GM21717 (cell line): ENCODE measurements around the gene NKAIN4.

ENCODE experiments used
- ATAC-seq: cut with Tn5 transposase; IDR thresholded peaks from one replicate; pipeline ENCODE4 v1.9.1; 2021; ENCODE audit warnings: mild to moderate bottlenecking, moderate library complexity; ENCODE audit not compliant: unreplicated experiment

The NKAIN4 gene

DNA sequence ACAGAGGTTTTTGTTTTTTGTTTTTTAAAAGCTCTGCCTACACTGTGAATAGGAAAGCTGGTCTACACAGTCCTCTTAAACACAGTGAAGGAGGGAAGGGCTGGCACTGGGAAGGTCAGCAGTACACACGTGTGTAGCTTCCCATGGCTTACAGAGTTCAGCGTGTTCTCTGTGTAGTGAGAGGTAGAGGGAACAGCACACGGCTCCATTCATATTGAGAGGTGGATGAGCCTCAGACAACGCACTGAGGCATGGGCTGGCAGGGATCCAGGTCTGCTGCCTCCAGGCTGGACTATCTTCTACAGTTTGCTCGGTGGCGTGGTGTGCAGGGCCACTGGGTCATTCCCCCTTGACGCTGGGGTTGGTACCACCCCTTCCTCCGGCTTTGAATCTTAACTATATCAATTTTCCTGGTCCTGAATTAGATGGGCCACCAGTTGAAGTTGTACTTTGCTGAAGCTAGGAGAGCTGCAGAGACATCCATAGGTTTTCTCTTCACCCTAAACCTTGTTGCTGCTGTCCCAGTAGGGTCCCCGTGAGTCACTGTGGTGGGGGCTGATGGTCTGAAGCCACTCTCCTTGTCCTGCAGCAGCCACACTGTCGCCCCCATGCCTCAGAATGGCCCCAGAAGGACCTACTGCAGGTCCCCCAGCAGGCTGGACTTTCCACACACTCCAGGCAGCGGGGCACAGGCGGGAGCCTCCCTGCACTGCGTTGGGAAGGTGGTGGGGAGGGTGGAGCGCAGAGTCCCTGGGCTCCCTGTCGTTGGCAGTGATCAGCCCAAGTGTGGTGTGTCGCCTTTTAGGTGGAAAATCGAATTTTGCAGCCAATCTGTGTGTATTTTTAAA is 20.3 kb upstream of the NKAIN4 start:
- no peak for ATAC-seq

DNA sequence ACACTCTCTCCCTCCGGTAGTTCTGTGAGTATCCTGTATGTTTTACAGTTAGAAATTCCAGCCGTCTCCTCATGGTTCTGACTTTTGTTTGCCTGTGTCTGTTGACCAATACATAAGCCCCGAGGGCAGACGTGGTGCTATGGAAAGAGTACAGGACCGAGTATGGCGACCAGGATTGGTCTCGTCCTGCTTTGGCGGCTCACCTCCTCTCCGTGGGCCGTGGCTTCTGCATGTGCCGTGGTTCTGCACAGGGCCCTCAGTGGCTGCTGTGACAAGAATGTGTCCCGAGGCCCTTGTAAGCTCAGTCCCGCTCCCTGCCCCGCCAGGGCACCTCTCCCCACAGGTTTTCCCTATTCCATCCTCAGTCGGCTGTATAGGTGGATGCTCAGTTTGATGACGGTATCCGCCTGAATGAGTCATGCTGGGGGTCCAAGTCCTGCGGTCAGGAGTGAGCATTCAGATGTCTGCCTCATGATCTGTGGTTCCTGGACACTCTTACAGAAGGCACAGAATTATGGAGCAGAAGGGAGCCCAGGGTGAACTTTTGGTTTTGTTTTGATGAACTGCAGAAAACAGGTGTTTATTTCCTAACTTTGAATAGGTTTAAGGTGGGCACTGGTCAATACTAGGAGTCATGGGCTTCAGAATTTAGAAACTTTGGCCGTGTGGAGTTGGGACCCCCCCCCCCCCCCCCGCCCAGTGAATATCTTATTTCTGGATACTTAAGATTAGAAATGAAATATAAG is 19.5 kb upstream of the NKAIN4 start:
- ATAC-seq, result no peak

DNA sequence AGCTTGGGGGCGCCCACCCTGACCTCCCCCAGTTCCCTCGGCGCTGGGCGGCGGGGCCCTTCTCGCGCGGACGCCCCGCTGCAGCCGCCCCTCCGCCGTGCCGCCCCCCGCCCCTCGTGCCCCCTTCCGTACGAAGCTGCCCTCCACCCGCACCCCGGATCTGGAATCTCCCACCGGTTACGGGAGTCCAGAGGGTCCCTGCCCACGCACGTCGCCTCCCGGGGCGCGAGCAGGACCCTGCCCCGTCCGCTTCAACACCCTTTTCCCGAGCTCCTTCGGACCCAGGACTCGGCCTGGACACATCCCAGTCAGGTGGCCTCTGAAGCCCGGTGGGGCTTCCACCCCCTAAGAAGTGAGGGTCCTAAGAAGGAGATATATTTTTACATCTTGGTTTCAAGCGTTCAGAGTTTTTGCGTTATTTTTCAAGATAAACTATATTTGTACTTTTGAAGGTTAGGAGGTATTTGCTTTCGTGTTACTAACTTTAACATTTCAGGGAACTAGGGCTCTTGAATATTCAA is 18.9 kb upstream of the NKAIN4 start:
- ATAC-seq, result no peak

DNA sequence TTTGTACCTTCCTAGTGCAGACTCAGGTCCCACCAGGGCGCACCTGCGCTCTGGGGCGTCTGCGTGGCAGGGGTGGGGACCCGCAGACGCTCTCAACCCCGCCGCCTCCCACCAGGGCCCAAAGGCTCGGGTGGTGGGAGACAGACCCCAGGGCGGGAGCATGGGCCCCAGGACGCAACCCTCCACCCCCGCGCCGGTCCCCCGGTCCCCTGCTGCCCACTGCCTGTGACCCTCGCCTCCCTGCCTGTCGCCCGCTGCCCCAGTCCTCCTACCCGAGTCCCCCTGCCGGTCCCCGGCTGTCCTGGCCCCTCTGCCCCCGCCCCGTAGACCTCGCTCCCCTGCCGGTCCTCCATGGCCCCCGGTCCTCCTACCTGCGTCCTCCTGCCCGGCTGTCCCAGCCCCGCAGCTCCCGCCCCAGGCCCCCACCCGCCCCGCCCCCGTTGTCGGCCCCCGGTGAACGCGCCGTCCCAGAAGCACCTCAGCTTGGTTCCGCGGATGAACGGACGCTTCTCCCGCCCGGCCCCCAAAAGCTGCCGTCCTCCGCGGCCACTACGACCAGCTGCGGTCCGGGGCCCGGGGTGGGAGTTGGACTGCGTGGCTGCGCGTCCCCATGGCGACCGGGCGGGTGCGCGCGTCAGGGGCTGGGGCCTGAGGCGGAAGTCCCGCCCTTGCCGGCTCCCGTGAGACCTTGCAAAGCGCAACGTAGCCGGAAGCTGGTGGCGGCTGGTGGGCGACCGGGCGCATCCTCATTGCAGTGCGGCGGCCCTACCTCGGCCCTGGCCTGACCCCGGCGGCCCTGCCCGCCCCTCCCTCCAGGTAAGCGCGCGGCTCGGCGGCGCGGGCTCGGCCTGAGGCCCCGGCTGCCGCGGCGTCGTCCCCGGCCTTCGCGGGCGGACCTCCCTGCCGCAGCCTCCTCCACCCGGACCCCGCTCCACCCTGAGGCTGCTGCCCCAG is 18.1 kb upstream of the NKAIN4 start, which contains the start of gene ARFGAP1:
Gene ARFGAP1, plus strand, starts transcription at position 709 of the 954 bp plus-strand sequence. CDS start 2,768 bp downstream, outside the sequence.
- peak; percentile 68 for ATAC-seq

DNA sequence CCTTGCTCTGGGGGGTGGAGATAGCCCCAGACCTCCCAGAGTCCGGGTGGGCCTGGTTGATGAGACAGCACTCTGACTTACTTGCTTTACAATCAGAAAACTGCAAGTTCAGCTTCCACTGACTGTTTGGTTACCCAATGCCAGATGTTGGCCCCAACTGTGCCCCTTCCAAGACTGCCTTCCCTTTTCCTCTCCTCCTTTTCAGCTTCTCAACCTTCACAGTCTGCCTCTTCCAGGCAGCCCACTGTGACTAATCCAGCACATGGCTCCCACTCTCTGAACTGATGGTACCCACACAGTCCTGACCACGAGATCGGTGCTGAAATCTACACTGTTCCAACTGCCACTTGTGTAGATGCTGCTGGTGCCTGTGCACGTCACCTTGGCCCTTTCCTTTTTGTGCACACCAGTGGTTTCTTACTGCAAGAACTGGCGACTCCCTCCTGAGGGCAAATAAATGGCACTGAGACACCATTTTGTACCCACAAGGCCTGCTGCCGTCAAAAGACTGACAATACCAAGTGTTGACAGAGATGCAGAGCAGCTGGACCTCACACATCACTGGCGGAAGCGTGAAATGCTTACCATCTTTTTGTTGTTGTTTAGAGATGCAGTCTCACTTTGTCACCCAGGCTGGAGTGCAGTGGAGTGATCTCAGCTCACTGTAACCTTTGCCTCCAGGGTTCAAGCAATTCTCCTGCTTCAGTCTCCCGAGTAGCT is 16.5 kb upstream of the NKAIN4 start:
- no peak for ATAC-seq

DNA sequence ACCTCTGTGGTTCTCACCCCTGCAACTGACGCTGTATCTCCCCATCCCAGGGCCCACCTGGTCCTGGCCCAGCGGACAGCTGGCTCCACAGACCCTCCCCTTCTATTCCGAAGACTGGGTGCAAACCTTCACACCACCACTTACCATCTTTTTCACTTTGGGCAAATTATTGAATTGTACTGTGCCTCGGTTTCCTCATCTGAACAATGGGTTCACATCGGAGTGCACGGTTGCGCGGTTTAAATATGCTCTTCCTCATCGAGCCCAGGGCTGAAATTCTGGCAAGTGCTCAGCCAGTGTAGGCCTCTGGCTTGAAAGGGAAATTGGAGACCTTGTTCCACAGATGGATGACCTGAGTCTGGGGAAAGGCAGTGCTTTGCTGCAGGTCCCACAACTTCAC is 15.5 kb upstream of the NKAIN4 start:
- no peak for ATAC-seq

DNA sequence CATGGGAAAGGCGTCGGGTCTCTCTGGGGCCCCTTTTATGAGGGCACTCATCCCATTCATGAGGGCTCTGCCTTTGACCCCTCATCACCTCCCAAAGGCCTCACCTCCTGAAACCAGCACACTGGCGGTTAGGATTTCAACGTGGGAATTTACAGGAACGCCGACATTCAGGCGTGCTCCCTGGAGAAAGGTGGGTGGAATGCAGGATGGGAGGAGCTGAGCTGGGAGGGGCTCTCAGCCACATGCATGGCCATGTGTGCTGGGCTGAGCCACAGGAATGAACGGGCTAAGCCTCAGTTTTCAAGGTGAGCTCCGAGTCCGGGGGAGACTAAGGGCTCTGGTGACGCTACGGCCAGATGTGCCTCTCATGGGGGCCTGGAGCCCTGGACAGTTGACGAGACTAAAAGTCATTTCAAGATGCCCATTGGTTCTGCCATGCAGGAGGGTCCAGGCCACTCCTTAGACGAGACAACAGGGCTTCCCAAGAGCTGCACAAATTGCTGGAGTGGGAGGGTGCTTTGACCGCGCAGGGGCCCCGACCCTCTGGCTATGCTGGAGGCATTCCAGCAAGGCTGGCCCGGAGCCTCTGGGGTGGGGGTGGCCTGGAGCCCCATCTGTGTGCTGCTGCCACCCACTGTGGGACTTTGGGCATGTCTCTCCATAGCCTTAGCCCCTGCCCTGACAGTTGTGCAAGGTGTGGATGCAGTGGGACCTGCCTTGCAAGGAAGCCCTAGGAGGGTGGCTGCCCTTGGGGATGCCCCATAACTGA is 14.6 kb upstream of the NKAIN4 start:
- no peak for ATAC-seq

DNA sequence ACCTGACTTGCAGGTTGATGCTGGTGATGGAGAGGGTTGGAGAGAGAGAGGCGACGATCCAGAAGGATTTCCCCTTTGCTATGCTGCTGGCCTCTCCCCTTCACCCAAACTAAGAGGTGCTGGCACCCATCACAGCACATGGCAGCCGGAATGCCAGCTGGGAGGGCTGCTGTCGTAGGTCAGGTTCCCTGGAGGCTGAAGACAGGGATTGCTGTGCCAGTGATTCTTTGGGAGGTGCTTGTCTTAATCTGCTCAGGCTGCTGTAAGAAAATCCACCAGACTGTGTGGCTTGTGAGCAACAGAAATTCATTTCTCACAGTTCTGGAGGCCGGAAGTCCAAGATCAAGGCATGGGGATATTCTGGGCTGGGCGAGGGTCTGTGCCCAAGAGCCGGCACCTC is 14.0 kb upstream of the NKAIN4 start:
- no peak for ATAC-seq

DNA sequence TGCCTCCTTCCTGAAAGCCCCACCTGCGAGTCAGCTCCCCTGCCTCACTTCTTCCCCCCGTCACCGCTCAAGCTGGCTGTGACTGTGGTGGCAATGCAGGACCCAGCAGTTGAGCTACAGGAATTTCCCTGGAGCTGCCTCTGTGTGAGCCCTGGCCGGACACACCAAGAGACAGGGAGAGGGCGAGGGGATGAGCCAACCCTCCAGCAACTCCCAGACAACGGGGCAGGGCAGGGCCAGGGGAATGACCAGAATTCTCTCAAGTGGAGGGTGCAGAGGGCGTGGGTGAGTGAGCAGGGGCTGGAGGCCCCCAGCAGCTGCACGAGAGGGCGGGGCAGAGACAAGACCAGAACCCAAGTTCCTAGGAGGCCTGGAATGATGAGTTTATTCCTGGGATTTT is 13.4 kb upstream of the NKAIN4 start:
- no peak for ATAC-seq

DNA sequence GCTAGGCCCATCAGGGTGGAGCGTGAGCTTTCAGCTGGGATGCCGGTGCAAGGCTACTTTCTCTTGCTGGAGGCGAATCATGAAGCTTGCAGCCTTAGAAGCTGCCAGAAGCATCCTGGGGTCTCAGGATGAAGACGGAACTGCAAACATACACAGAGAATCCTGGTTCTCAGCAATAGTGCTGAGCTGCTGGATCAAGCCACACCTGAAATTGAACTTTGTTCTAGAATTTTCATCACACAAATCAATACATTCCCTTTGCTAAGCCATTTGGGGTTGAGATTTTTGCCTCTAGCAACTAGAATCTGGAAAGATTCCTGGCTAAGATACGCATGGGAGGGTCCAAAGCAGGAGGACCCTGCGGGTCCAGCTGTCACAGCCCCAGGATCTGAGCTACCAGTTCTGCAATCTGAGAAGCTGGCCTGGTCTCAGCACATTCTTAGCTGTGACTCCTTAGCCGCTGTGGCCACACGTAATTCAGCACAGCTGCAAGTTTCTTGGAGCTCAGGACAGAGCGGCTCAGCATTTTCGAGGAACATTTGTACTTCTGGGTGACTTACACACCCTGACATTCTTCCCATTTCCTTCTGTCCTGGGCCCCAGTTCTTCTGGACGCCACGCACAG is 11.7 kb upstream of the NKAIN4 start:
- no peak for ATAC-seq

DNA sequence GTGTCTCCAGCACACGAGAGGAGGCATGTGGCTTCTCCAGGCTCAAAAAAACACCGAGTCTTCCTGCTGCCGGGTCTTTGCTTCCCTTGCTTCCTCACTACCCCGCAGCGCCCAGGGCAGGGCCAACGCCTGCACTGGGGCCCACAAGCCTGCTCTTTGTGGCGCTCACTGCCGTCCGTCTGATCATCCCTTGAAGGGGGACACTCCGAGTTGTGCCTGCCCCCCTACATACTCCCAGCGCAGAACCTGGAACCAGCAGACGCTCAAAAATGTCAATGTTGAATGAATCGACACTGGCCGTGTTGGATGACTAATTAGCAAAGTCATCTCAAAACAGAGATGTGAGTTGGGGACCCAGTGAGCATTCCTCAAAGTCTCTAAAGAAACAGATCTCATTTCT is 10.3 kb upstream of the NKAIN4 start:
- ATAC-seq, result no peak

DNA sequence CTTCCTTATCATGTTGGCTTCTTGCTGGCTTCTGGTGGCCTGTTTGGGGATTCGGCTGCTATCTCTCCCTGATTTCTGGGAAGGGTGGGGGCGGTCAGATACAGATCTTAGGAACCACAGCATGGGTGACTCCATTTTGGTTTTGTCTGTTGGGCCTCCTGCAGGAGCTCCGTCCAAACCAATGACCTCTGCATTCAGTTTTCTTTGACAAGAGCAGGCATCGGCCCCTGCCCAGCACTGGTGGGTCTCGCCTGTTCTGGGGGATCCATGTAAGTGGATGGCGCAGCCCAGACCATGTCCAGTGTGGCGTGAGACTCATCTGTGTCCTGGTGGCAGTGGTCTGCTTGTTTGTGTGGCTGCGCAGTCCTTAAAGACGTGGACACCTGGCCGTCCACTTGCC is 9.7 kb upstream of the NKAIN4 start:
- ATAC-seq, result no peak

DNA sequence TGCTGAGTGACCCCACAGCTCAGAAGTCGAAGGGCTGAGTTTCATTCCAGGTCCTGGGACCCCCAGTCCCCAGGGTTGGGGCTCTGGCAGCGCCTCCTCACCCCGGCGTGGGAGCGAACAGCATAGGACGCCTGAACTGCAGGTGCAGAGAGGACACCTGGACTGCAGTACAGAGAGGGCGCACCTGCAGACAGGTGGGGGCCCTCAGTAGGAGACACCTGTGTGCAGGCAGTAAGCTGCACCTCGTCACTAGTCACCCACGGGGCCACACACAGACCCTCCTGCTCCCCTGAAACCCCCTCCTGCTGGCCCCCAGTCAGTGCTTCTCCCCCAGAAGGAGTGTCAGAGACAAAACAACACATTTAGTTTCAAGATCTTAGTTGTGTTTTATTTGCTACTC is 8.6 kb upstream of the NKAIN4 start:
- ATAC-seq, result no peak

DNA sequence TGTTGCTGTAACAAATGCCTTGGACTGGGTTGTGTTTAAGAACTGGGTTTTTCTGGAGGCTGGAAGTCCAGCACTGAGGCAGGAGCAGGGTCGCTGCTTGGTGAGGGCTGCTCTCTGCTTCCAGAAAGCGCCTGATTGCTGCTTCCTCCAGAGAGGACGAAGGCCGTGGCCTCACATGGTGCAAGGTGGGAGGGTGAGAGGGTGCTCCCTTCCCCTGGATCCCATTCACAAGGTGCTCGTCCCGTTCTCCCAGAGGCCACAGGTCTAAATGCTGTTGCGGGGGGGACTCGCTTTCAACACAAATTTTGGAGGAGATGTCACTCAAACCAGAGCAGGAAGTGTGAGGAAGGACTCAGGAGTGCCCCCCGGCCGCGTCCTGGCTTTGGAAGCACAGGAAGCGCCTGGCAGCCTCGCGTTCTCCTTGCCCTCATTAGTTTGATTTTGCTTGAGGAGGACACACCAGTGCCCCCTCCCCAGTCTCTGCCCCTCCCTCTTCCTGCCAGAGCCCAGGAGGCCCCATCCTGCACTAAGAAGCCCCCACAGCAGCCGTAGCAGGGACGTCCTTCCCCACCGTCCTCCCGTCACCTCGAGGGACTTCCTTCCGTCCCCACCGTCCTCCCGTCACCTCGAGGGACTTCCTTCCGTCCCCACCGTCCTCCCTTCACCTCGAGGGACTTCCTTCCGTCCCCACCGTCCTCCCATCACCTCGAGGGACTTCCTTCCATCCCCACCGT is 7.7 kb upstream of the NKAIN4 start:
- ATAC-seq, result no peak

DNA sequence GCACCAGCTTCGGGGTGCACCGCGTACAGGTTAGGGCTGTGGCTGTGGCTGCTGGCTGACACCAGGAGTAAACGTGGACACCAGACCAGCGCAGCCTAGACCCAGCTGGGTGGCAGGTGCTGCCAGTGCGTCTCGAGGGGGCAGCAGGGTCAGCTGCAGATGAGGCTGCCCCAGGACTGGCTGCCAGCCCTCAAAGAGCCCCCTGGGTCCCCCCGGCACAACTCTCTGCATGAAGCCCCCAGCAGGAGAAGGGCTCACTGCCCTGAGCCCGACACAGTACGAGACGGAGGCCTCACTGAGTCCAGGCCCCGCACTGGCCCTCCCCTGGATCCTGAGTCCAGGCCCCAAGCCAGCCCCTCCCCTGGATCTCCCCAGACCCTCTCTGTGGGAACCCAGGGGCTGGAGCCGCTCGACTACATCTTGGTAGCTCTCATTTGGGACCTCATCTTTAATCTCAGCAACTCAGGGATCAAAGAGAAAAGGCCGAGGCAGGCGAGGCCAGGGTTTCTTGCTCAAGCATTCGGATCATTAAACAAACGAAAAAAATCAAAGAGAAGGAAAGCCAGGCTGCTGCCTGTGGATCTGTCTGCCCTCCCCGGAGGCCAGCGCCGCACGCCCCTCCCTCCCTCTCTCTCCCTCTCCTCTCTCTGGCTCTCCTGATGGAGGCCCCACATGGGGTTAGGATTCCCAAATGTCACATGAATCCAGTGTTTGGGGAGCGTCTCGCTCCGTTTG is 7.0 kb upstream of the NKAIN4 start:
- ATAC-seq, result no peak

DNA sequence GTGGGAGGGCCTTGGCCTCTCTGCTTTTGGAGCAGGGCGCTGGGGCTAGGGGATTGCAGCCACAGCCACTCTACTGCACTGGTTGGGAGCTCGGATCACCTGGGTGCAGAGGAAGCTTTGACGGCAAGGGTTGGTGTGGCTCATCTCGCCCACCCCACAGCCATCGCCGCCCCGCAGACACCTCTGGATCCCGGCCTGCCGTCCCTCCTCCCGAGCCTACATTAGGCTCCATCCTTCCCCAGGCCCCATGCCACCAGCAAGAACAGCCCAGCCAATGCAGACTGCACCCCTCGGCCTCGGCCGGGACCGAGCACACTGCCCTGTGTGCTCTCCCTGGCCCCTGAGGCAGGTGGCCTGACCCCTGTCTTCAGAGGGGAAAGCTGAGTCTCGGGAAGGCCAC is 6.3 kb upstream of the NKAIN4 start:
- no peak for ATAC-seq

DNA sequence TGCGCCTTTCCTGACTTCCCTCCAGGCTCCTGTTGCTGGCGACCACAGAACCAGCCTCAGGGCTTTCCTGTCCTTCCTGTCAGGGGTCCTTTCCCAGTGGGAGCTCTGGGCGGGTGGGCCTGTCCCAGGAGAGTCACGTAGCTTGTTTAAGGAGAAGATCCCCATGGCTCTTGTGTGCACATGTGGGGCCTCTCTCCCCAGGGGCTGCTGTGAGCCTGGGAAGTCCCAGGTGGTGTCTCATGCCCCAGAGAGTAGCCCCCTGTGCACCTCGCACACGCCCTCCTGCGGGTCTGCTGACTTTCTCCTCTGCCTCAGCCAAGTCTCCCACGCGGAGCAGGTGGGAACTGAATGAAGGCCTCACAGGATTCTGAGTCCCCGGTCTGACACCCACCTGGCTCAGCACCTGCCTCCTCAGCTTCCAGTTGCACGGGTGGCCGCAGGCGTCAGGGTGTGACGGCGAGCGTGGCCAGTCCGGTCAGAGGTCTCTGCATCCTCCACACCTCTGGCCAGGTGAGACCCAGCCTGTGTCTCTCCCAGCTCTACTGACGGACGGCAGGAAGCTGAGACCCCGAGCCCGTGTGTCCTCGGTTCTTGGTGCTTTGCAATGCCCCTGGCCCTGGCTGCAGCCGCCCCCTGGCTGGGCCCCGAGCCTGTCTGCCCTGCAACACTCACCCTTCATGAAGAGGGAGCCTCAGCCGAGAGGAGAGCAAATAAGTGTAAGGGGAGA is 5.6 kb upstream of the NKAIN4 start:
- ATAC-seq, result no peak
